ENCODE data around the gene BCAR1.

BCAR1 gene

GRCh38 chr16:75251280-75252048 lies at the start of gene BCAR1:
Gene BCAR1 (minus strand): TSS chr16:75251624. CDS start chr16:75251482, 142 bp downstream.
- Histone ChIP-seq H3K36me3 (ENCODE audit: control insufficient read depth in 2 of 2, insufficient read depth in 2 of 2, low read length in 2 of 2) (no peaks in the 10 kb centered on the region), H3K27ac (ENCODE audit: low read depth in 2 of 2, low read length in 2 of 2) (peak within 1 kb of the TSS; percentile 95 to 97), H3K4me3 (ENCODE audit: low read length in 2 of 2) (peak within 1 kb of the TSS; percentile 86 to 90), H3K9ac (ENCODE audit: low read depth in 1 of 2, low read length in 2 of 2) (peak within 1 kb of the TSS; percentile 95 to 97), H3K27me3 (ENCODE audit: control insufficient read depth in 2 of 2, insufficient read depth in 2 of 2, low read length in 2 of 2) (peaks cover 0 to 3% of the 10 kb centered on the region in 2 donors), H3K4me1 (ENCODE audit: control insufficient read depth in 2 of 2, insufficient read depth in 2 of 2, low read length in 2 of 2) (peaks cover 54 to 70% of the 10 kb centered on the region in 2 donors), H3K9me3 (ENCODE audit: control insufficient read depth in 2 of 2, low read length in 2 of 2) (no peaks in the 10 kb centered on the region)

GRCh38 chr16:75298267-75298666 lies 46.8 kb upstream of the BCAR1 start:
- no peak overlapping the region for H3K27ac ChIP-seq (ENCODE audit: low read depth in 2 of 2, low read length in 2 of 2)
- H3K4me3 ChIP-seq (ENCODE audit: low read length in 2 of 2) = no peak overlapping the region
- H3K9me3 ChIP-seq (ENCODE audit: control insufficient read depth in 2 of 2, low read length in 2 of 2) = no peaks in the 10 kb centered on the region
- no peak overlapping the region for H3K9ac ChIP-seq (ENCODE audit: low read depth in 1 of 2, low read length in 2 of 2)
- no peaks in the 10 kb centered on the region for H3K27me3 ChIP-seq (ENCODE audit: control insufficient read depth in 2 of 2, insufficient read depth in 2 of 2, low read length in 2 of 2)
- H3K36me3 ChIP-seq (ENCODE audit: control insufficient read depth in 2 of 2, insufficient read depth in 2 of 2, low read length in 2 of 2) = peaks cover 32 to 50% of the 10 kb centered on the region in 2 donors
- H3K4me1 ChIP-seq (ENCODE audit: control insufficient read depth in 2 of 2, insufficient read depth in 2 of 2, low read length in 2 of 2) = no peaks in the 10 kb centered on the region

GRCh38 chr16:75296606-75297005 lies 45.2 kb upstream of the BCAR1 start:
- Histone ChIP-seq H3K27ac (ENCODE audit: low read depth in 2 of 2, low read length in 2 of 2) (no peak overlapping the region), H3K36me3 (ENCODE audit: control insufficient read depth in 2 of 2, insufficient read depth in 2 of 2, low read length in 2 of 2) (peaks cover 36 to 52% of the 10 kb centered on the region in 2 donors), H3K27me3 (ENCODE audit: control insufficient read depth in 2 of 2, insufficient read depth in 2 of 2, low read length in 2 of 2) (no peaks in the 10 kb centered on the region), H3K4me1 (ENCODE audit: control insufficient read depth in 2 of 2, insufficient read depth in 2 of 2, low read length in 2 of 2) (no peaks in the 10 kb centered on the region), H3K4me3 (ENCODE audit: low read length in 2 of 2) (no peak overlapping the region), H3K9me3 (ENCODE audit: control insufficient read depth in 2 of 2, low read length in 2 of 2) (no peaks in the 10 kb centered on the region), H3K9ac (ENCODE audit: low read depth in 1 of 2, low read length in 2 of 2) (no peak overlapping the region)

GRCh38 chr16:75294773-75295459 lies 43.5 kb upstream of the BCAR1 start:
- Histone ChIP-seq H3K27ac (ENCODE audit: low read depth in 2 of 2, low read length in 2 of 2) (no peak overlapping the region), H3K27me3 (ENCODE audit: control insufficient read depth in 2 of 2, insufficient read depth in 2 of 2, low read length in 2 of 2) (no peaks in the 10 kb centered on the region), H3K4me1 (ENCODE audit: control insufficient read depth in 2 of 2, insufficient read depth in 2 of 2, low read length in 2 of 2) (no peaks in the 10 kb centered on the region), H3K9me3 (ENCODE audit: control insufficient read depth in 2 of 2, low read length in 2 of 2) (no peaks in the 10 kb centered on the region), H3K9ac (ENCODE audit: low read depth in 1 of 2, low read length in 2 of 2) (no peak overlapping the region), H3K36me3 (ENCODE audit: control insufficient read depth in 2 of 2, insufficient read depth in 2 of 2, low read length in 2 of 2) (peaks cover 36 to 50% of the 10 kb centered on the region in 2 donors), H3K4me3 (ENCODE audit: low read length in 2 of 2) (no peak overlapping the region)

GRCh38 chr16:75293772-75294171 lies 42.3 kb upstream of the BCAR1 start:
- H3K4me3 ChIP-seq (ENCODE audit: low read length in 2 of 2) = no peak overlapping the region
- H3K36me3 ChIP-seq (ENCODE audit: control insufficient read depth in 2 of 2, insufficient read depth in 2 of 2, low read length in 2 of 2) = peaks cover 31 to 47% of the 10 kb centered on the region in 2 donors
- no peaks in the 10 kb centered on the region for H3K9me3 ChIP-seq (ENCODE audit: control insufficient read depth in 2 of 2, low read length in 2 of 2)
- no peak overlapping the region for H3K9ac ChIP-seq (ENCODE audit: low read depth in 1 of 2, low read length in 2 of 2)
- H3K27me3 ChIP-seq (ENCODE audit: control insufficient read depth in 2 of 2, insufficient read depth in 2 of 2, low read length in 2 of 2) = no peaks in the 10 kb centered on the region
- H3K27ac ChIP-seq (ENCODE audit: low read depth in 2 of 2, low read length in 2 of 2) = no peak overlapping the region
- no peaks in the 10 kb centered on the region for H3K4me1 ChIP-seq (ENCODE audit: control insufficient read depth in 2 of 2, insufficient read depth in 2 of 2, low read length in 2 of 2)

GRCh38 chr16:75293173-75293572 lies 41.7 kb upstream of the BCAR1 start:
- Histone ChIP-seq H3K36me3 (ENCODE audit: control insufficient read depth in 2 of 2, insufficient read depth in 2 of 2, low read length in 2 of 2) (peaks cover 29 to 47% of the 10 kb centered on the region in 2 donors), H3K9me3 (ENCODE audit: control insufficient read depth in 2 of 2, low read length in 2 of 2) (no peaks in the 10 kb centered on the region), H3K27me3 (ENCODE audit: control insufficient read depth in 2 of 2, insufficient read depth in 2 of 2, low read length in 2 of 2) (no peaks in the 10 kb centered on the region), H3K4me3 (ENCODE audit: low read length in 2 of 2) (no peak overlapping the region), H3K27ac (ENCODE audit: low read depth in 2 of 2, low read length in 2 of 2) (no peak overlapping the region), H3K4me1 (ENCODE audit: control insufficient read depth in 2 of 2, insufficient read depth in 2 of 2, low read length in 2 of 2) (peaks cover under 1 to 3% of the 10 kb centered on the region in 2 donors), H3K9ac (ENCODE audit: low read depth in 1 of 2, low read length in 2 of 2) (no peak overlapping the region)

GRCh38 chr16:75292691-75293090 lies 41.3 kb upstream of the BCAR1 start:
- Histone ChIP-seq H3K9ac (ENCODE audit: low read depth in 1 of 2, low read length in 2 of 2) (no peak overlapping the region), H3K27me3 (ENCODE audit: control insufficient read depth in 2 of 2, insufficient read depth in 2 of 2, low read length in 2 of 2) (no peaks in the 10 kb centered on the region), H3K4me3 (ENCODE audit: low read length in 2 of 2) (no peak overlapping the region), H3K4me1 (ENCODE audit: control insufficient read depth in 2 of 2, insufficient read depth in 2 of 2, low read length in 2 of 2) (peaks cover 3 to 5% of the 10 kb centered on the region in 2 donors), H3K9me3 (ENCODE audit: control insufficient read depth in 2 of 2, low read length in 2 of 2) (no peaks in the 10 kb centered on the region), H3K27ac (ENCODE audit: low read depth in 2 of 2, low read length in 2 of 2) (no peak overlapping the region), H3K36me3 (ENCODE audit: control insufficient read depth in 2 of 2, insufficient read depth in 2 of 2, low read length in 2 of 2) (peaks cover 29 to 47% of the 10 kb centered on the region in 2 donors)

GRCh38 chr16:75289189-75289588 lies 37.8 kb upstream of the BCAR1 start:
- H3K27ac ChIP-seq (ENCODE audit: low read depth in 2 of 2, low read length in 2 of 2) = no peak overlapping the region
- no peaks in the 10 kb centered on the region for H3K27me3 ChIP-seq (ENCODE audit: control insufficient read depth in 2 of 2, insufficient read depth in 2 of 2, low read length in 2 of 2)
- H3K9me3 ChIP-seq (ENCODE audit: control insufficient read depth in 2 of 2, low read length in 2 of 2) = no peaks in the 10 kb centered on the region
- H3K4me3 ChIP-seq (ENCODE audit: low read length in 2 of 2) = no peak overlapping the region
- H3K4me1 ChIP-seq (ENCODE audit: control insufficient read depth in 2 of 2, insufficient read depth in 2 of 2, low read length in 2 of 2) = peaks cover 3 to 5% of the 10 kb centered on the region in 2 donors
- H3K36me3 ChIP-seq (ENCODE audit: control insufficient read depth in 2 of 2, insufficient read depth in 2 of 2, low read length in 2 of 2) = peaks cover 25 to 27% of the 10 kb centered on the region in 2 donors
- H3K9ac ChIP-seq (ENCODE audit: low read depth in 1 of 2, low read length in 2 of 2) = no peak overlapping the region

- no peaks in the 10 kb centered on the region for H3K27me3 ChIP-seq (ENCODE audit: control insufficient read depth in 2 of 2, insufficient read depth in 2 of 2, low read length in 2 of 2)
- peaks cover 22 to 27% of the 10 kb centered on the region in 2 donors for H3K36me3 ChIP-seq (ENCODE audit: control insufficient read depth in 2 of 2, insufficient read depth in 2 of 2, low read length in 2 of 2)
- H3K9ac ChIP-seq (ENCODE audit: low read depth in 1 of 2, low read length in 2 of 2) = no peak overlapping the region
- H3K9me3 ChIP-seq (ENCODE audit: control insufficient read depth in 2 of 2, low read length in 2 of 2) = no peaks in the 10 kb centered on the region
- H3K4me3 ChIP-seq (ENCODE audit: low read length in 2 of 2) = no peak overlapping the region
- no peak overlapping the region for H3K27ac ChIP-seq (ENCODE audit: low read depth in 2 of 2, low read length in 2 of 2)
- H3K4me1 ChIP-seq (ENCODE audit: control insufficient read depth in 2 of 2, insufficient read depth in 2 of 2, low read length in 2 of 2) = peaks cover 3 to 5% of the 10 kb centered on the region in 2 donors
Measured at GRCh38 chr16:75288596-75289120, 37.2 kb upstream of the BCAR1 start.

GRCh38 chr16:75288181-75288580 lies 36.8 kb upstream of the BCAR1 start:
- H3K36me3 ChIP-seq (ENCODE audit: control insufficient read depth in 2 of 2, insufficient read depth in 2 of 2, low read length in 2 of 2) = peaks cover 19 to 24% of the 10 kb centered on the region in 2 donors
- H3K27ac ChIP-seq (ENCODE audit: low read depth in 2 of 2, low read length in 2 of 2) = no peak overlapping the region
- no peaks in the 10 kb centered on the region for H3K9me3 ChIP-seq (ENCODE audit: control insufficient read depth in 2 of 2, low read length in 2 of 2)
- H3K4me3 ChIP-seq (ENCODE audit: low read length in 2 of 2) = no peak overlapping the region
- H3K4me1 ChIP-seq (ENCODE audit: control insufficient read depth in 2 of 2, insufficient read depth in 2 of 2, low read length in 2 of 2) = peaks cover 3 to 5% of the 10 kb centered on the region in 2 donors
- no peaks in the 10 kb centered on the region for H3K27me3 ChIP-seq (ENCODE audit: control insufficient read depth in 2 of 2, insufficient read depth in 2 of 2, low read length in 2 of 2)
- H3K9ac ChIP-seq (ENCODE audit: low read depth in 1 of 2, low read length in 2 of 2) = no peak overlapping the region
